RPMI8226 (cell line): ENCODE data around the gene DCTN4.
"Not testable (repeated sequence)": the region's sequence is repeated elsewhere in the genome, so short reads cannot be mapped to it uniquely, and the experiment has no call there.

Source experiments
- DNase-seq: peaks from one replicate; pipeline ENCODE4 v3.0.0-alpha.2; 2015

Gene DCTN4

GRCh38 chr5:150778088-150778516, 19.3 kb upstream of the DCTN4 start:
- no peak for DNase-seq

GRCh38 chr5:150777685-150778084, 18.9 kb upstream of the DCTN4 start:
- no peak for DNase-seq

- no peak for DNase-seq
Observed at GRCh38 chr5:150774145-150774544, 15.3 kb upstream of the DCTN4 start.

DNA sequence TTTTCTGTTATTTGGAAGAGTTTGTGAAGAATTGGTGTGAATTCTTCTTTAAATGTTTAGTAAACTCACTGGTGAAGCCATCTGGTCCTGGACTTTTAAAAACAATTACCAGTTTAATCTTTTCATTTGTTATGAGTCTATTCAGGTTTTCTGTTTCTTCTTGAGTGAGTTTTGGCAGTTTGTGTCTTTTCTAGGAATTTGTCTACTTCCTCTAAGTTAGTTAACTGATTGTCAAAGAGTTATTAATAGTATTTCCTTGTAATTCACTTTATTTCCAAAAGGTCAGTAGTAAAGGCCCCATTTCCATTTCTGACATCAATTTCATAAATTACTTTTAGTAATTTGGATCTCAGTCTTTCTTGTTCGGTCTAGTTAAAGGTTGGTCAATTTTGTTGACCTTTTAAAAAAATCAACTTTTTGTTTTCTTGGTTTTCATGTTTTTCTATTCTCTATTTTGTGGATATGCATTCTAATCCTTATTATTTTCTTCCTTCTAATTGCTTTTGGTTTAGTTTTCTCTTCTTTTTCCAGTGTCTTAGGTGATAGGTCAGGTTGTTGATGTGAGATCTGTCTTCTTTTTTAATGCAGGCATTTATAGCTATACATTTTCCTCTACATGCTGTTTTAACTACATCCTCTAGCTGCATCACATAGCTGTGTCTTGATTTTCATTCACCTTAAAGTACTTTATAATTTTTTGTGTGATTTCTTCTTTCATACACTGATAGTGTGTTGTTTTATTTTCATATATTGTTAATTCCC, 12.4 kb upstream of the DCTN4 start:
- DNase-seq: no peak

DNA sequence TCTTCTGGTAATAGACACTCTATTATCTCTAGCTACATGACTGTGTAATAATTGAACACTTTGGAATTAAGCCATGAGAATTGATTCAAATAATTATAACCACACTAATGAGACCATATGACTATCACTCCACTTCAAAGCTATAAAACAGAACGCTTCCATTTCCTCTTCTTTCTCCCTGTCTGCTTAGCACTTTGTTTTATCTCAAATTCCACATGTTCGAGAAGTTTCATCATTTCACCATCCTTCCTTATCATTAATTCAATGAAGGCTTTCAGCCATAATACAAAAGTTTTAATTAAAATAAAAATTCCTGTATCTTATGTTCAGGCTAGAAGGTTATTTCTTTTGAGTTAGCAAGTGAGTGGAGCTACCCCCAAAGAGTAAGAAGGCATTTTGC, 7.4 kb upstream of the DCTN4 start:
- no peak for DNase-seq

DNA sequence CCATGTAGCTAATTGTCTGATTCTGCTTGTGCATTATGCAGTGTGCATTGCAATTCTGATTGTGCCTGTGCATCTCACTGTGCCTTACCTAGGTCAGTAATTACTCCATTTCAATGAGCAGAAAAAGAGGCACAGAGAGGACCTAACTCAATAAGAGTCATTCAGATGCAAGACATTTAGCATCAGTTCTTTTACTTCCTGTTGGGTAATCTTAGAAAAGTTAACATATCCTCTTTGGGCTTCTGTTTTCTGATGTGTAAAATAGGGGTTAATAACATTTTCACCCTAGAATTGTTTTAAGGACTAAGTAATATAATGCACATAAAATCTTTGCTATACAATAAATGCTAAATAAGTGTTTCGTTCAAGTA, 7.0 kb upstream of the DCTN4 start:
- DNase-seq: no peak

- no peak for DNase-seq
Observed at GRCh38 chr5:150765011-150765798, 6.4 kb upstream of the DCTN4 start.

GRCh38 chr5:150764530-150764929, 5.7 kb upstream of the DCTN4 start:
- DNase-seq: no peak

DNA sequence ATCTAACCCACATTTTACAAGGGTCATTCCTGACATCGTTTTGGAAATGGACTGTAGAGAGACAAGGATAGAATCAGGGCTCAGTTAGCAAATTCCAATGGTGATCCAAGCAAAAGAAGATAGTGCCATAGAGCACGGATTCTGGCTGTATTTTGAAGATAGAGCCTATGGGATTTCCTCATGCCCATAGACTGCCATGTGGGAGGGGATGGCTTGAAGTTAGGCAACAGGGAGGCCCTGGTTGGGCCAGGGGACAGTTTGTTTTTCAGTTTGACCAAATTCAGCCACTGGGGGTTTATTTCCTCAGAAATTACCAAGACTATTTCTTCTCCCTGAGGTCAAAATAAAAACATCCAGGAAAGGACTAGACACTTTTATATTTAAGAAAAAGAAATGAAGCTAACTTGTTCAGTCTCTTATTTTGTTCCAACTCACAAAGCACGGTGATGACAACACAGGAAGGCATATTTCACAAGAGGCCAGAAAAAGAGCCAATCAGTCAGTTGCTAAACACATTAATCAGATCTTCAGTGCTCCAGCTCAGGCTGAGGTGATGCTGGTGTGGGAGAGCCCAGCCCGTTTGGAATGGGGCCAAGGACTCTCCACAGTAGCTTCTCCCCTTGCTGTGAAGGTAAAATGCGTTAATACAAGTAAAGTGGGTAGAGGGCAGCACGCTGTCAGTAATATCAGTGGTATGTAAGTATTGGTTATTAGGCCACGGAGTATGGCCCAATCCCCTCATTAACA, 4.4 kb upstream of the DCTN4 start:
- DNase-seq: peak; percentile 36

GRCh38 chr5:150762211-150762610, 3.4 kb upstream of the DCTN4 start:
- DNase-seq: no peak

GRCh38 chr5:150759334-150759583, 442 bp upstream of the DCTN4 start:
- no peak for DNase-seq

- no peak for DNase-seq
Observed at GRCh38 chr5:150758203-150758530, 650 bp downstream of the DCTN4 start.

DNA sequence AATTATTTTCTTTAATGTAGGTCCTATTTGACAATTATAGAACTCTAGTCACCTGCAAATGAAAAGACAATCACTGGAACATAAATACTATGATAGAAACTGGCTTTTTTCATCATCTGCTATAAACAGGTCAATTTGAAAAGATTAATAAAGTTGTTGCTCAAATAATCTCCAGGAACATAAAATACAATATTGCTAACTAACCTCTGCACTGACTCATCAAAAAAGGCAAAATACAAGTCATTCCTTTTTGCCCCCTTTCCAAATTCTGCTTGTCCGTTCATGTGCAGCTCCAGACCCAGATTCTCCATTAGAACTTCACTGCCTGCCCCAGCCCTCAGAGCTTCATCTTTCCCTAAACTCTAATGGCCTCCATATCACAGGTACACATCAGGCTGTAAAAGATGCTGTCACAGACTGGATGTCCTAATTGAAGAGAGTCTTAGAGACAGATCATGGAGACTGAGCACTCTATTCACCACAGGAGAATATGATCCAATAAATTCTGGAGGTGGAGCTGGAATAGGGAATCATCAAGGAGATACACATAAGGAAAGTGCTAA, 1.6 kb downstream of the DCTN4 start:
- DNase-seq: no peak

DNA sequence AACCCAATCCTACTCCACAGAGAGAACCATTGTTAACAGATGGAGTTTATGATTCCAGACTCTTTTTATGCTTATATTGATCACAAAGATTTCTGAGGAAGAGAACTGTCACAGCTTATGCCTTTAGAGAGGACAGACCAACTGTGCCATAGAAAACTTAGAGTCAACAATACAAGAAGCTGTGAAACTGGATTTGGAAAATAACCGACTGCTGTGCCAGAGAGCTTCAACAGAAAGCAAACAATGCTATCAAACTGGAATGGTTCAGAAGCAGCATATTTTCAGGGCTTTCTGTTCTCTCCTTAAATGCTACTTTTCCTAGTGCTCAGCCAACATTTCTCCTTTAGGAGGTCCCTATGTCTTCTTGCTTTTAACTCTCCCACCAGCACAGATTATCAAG, 5.0 kb downstream of the DCTN4 start:
- no peak for DNase-seq

DNA sequence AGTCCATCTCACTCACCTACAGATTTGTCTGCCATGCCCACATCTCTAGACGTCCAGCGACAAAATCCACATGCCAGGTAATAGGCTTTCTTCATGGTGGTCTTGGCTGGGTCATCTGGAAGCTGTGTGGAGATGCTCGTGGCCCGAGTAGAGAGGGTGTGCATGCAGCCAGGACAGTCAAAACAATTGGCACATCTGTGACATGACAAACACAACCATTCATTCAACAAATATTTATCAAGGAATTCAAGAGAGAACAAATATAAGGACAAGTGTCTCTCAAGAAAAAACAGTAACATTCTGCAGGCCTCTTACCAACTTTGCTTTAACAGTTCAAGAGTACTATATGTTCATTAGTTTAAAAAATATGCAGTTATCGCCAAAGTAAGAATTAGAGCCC, 5.4 kb downstream of the DCTN4 start:
- no peak for DNase-seq

- no peak for DNase-seq
Observed at GRCh38 chr5:150751096-150751891, 7.5 kb downstream of the DCTN4 start.

- no peak for DNase-seq
Observed at GRCh38 chr5:150750469-150750868, 8.3 kb downstream of the DCTN4 start.

GRCh38 chr5:150743142-150743488, 15.7 kb downstream of the DCTN4 start:
- DNase-seq: not testable (repeated sequence)

DNA sequence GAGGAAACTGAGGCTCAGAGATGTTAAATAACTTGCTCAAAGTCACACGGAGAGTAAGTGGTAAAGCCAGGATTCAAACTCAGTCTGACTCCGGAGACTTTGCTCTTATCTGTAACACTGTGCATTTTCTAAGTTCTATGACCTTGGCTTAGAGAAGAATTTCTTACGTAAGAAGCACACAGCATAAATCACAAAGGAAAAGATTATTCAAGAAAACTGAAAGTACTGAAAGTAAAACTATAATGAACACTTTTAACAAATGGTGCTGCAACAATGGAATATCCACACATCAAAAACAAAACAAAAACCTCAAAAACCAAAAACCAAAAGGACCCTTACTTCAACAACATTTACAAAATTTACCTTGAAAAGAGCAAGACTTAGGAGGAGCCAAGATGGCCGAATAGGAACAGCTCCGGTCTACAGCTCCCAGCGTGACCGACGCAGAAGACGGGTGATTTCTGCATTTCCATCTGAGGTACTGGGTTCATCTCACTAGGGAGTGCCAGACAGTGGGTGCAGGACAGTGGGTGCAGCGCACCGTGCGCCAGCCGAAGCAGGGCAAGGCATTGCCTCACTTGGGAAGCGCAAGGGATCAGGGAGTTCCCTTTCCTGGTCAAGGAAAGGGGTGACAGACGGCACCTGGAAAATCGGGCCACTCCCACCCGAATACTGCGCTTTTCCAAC, 16.2 kb downstream of the DCTN4 start:
- not testable (repeated sequence) for DNase-seq

- DNase-seq: no peak
Observed at GRCh38 chr5:150740992-150741391, 17.8 kb downstream of the DCTN4 start.

DNA sequence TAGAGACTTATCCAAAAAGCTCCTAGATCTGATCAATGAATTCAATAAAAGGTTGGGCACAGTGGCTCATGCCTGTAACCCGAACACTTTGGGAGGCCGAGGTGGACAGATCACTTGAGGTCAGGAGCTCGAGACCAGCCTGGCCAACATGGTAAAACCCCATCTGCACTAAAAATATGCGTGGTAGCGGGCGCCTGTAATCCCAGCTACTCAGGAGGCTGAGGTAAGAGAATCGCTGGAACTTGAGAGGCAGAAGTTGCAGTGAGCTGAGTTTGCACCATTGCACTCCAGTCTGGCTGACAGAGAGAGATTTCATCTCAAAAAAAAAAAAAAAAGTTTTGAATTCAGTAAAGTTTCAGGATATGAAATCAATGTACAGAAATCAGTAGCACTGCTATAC, 20.0 kb downstream of the DCTN4 start:
- DNase-seq: no peak

DNA sequence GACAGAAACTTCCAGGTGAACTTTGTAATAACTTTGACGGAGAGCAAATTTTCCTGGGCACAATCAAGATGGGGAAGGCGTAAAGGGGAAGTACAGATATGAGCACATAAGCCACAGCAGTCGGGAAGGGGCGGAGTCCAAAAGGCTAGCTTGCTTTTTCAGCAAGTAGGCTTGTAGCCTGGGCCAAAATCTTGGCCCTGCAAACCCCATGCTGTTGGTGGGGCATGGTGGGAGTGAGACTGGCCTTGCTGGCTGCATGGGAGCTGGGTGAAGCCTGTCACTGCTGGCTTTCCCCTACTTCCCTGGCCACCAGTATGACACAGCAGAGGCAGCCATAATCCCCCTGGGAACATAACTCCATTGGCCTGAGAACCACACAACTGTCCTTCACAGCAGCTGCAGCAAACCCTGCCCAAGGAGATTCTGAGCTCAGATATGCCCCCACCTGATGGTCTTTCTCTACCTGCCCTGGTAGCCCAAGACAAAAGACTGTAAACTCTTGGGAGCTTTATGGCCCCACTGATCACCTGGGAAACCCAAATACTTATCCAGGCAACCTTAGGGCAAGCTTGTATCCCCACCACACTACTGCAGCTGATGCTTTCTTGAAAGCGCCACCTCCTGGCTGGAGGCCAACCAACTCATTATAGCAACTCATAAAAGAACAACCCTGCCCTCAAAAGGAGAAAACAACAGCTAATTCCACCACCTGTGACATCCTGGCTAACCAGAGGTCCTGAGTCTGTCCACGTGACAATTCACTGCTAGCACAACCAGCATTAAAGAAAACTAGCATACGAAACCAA, 24.0 kb downstream of the DCTN4 start:
- DNase-seq: no peak
